Activated naive CD4-positive, alpha-beta T cell treated with anti-CD3 and anti-CD28 coated beads, Interleukin-2, amount 10 ng/mL, durations not matched to agents 7 days and 5 days (primary cell): ENCODE measurements around the gene PODNL1.

ENCODE experiments used
- CTCF ChIA-PET: fragments of 350-600 bp; sonication (Branson Sonifier 250); formaldehyde crosslinking; loops from one replicate; lab custom pipeline; 2021; ENCODE audit warnings: antibody characterized with exemption; lab: Charles Lee
- DNase-seq: peaks from one replicate; pipeline ENCODE4 v3.0.0-alpha.2; 2020
- H3K27ac Mint-ChIP-seq: one replicate; pipeline ENCODE4 v1.8.0; 2021; ENCODE audit warnings: mild to moderate bottlenecking, moderate library complexity, mixed read lengths
- H3K27me3 Mint-ChIP-seq: one replicate; pipeline ENCODE4 v1.8.0; 2021; ENCODE audit warnings: mild to moderate bottlenecking, mixed read lengths
- H3K36me3 Mint-ChIP-seq: one replicate; pipeline ENCODE4 v1.8.0; 2021; ENCODE audit warnings: mixed read lengths
- H3K4me1 Mint-ChIP-seq: one replicate; pipeline ENCODE4 v1.8.0; 2021; ENCODE audit warnings: mixed read lengths
- H3K4me3 Mint-ChIP-seq: one replicate; pipeline ENCODE4 v1.8.0; 2021; ENCODE audit warnings: mild to moderate bottlenecking, moderate library complexity, mixed read lengths
- H3K9me3 Mint-ChIP-seq: one replicate; pipeline ENCODE4 v1.8.0; 2021; ENCODE audit warnings: mixed read lengths

PODNL1 gene

GRCh38 chr19:13966684-13967128 is 28.5 kb upstream of the PODNL1 start:
- Mint-ChIP-seq H3K27me3 (no peaks in the 10 kb centered on the region), H3K27ac (no peak overlapping the region), H3K9me3 (no peaks in the 10 kb centered on the region), H3K4me1 (peaks cover 2% of the 10 kb centered on the region), H3K36me3 (peaks cover 19% of the 10 kb centered on the region), H3K4me3 (no peak overlapping the region)
- CTCF ChIA-PET: no interaction called here
- no peak for DNase-seq

GRCh38 chr19:13965926-13966683 is 27.9 kb upstream of the PODNL1 start:
- peaks cover 24% of the 10 kb centered on the region for H3K36me3 Mint-ChIP-seq
- DNase-seq: no peak
- H3K4me1 Mint-ChIP-seq: peaks cover 2% of the 10 kb centered on the region
- no peak overlapping the region for H3K4me3 Mint-ChIP-seq
- no peaks in the 10 kb centered on the region for H3K27me3 Mint-ChIP-seq
- no peaks in the 10 kb centered on the region for H3K9me3 Mint-ChIP-seq
- H3K27ac Mint-ChIP-seq: no peak overlapping the region
- CTCF ChIA-PET: no interaction called here

- CTCF ChIA-PET: no interaction called here
- Mint-ChIP-seq H3K4me3 (no peak overlapping the region), H3K36me3 (peaks cover 24% of the 10 kb centered on the region), H3K9me3 (no peaks in the 10 kb centered on the region), H3K27ac (no peak overlapping the region), H3K27me3 (no peaks in the 10 kb centered on the region), H3K4me1 (peaks cover 2% of the 10 kb centered on the region)
- no peak for DNase-seq
Measured at GRCh38 chr19:13965377-13965896, 27.2 kb upstream of the PODNL1 start.

GRCh38 chr19:13964776-13965175 is 26.6 kb upstream of the PODNL1 start:
- Mint-ChIP-seq H3K27ac (peak overlapping the region; percentile 37), H3K4me3 (no peak overlapping the region), H3K4me1 (peaks cover 2% of the 10 kb centered on the region), H3K9me3 (no peaks in the 10 kb centered on the region), H3K36me3 (peaks cover 27% of the 10 kb centered on the region), H3K27me3 (no peaks in the 10 kb centered on the region)
- no peak for DNase-seq
- CTCF ChIA-PET: no interaction called here

GRCh38 chr19:13963603-13964105 is 25.4 kb upstream of the PODNL1 start:
- no peaks in the 10 kb centered on the region for H3K9me3 Mint-ChIP-seq
- H3K4me1 Mint-ChIP-seq: peaks cover 2% of the 10 kb centered on the region
- H3K27me3 Mint-ChIP-seq: no peaks in the 10 kb centered on the region
- CTCF ChIA-PET: no interaction called here
- DNase-seq: no peak
- H3K27ac Mint-ChIP-seq: no peak overlapping the region
- no peak overlapping the region for H3K4me3 Mint-ChIP-seq
- peaks cover 23% of the 10 kb centered on the region for H3K36me3 Mint-ChIP-seq

- no peaks in the 10 kb centered on the region for H3K27me3 Mint-ChIP-seq
- CTCF ChIA-PET: no interaction called here
- peaks cover 2% of the 10 kb centered on the region for H3K4me1 Mint-ChIP-seq
- H3K36me3 Mint-ChIP-seq: peaks cover 26% of the 10 kb centered on the region
- no peak overlapping the region for H3K27ac Mint-ChIP-seq
- no peak overlapping the region for H3K4me3 Mint-ChIP-seq
- H3K9me3 Mint-ChIP-seq: no peaks in the 10 kb centered on the region
- DNase-seq: no peak
Measured at GRCh38 chr19:13962699-13963602, 24.7 kb upstream of the PODNL1 start.

GRCh38 chr19:13961826-13962698 is 23.8 kb upstream of the PODNL1 start:
- Mint-ChIP-seq H3K4me3 (no peak overlapping the region), H3K9me3 (no peaks in the 10 kb centered on the region), H3K4me1 (peaks cover 2% of the 10 kb centered on the region), H3K27ac (no peak overlapping the region), H3K36me3 (peaks cover 27% of the 10 kb centered on the region), H3K27me3 (no peaks in the 10 kb centered on the region)
- DNase-seq: no peak
- CTCF ChIA-PET: interaction anchor here (1.6 kb wide), 1 partner anchor 86 kb away, joined by 5 read pairs; no protein-coding TSS in a partner anchor

- H3K4me3 Mint-ChIP-seq: no peak overlapping the region
- peaks cover 2% of the 10 kb centered on the region for H3K4me1 Mint-ChIP-seq
- no peaks in the 10 kb centered on the region for H3K9me3 Mint-ChIP-seq
- CTCF ChIA-PET: interaction anchor here (1.6 kb wide), 1 partner anchor 87 kb away, joined by 5 read pairs; no protein-coding TSS in a partner anchor
- H3K27me3 Mint-ChIP-seq: no peaks in the 10 kb centered on the region
- H3K36me3 Mint-ChIP-seq: peaks cover 32% of the 10 kb centered on the region
- no peak overlapping the region for H3K27ac Mint-ChIP-seq
- DNase-seq: no peak
Measured at GRCh38 chr19:13960863-13961784, 22.9 kb upstream of the PODNL1 start.

- DNase-seq: peak; percentile 43
- CTCF ChIA-PET: interaction anchor here (1.6 kb wide), 1 partner anchor 88 kb away, joined by 5 read pairs; no protein-coding TSS in a partner anchor
- Mint-ChIP-seq H3K4me3 (no peak overlapping the region), H3K9me3 (no peaks in the 10 kb centered on the region), H3K4me1 (peaks cover 2% of the 10 kb centered on the region), H3K36me3 (peaks cover 36% of the 10 kb centered on the region), H3K27ac (no peak overlapping the region), H3K27me3 (no peaks in the 10 kb centered on the region)
Measured at GRCh38 chr19:13959962-13960862, 22.0 kb upstream of the PODNL1 start.

- Mint-ChIP-seq H3K4me1 (peaks cover 3% of the 10 kb centered on the region), H3K27me3 (no peaks in the 10 kb centered on the region), H3K4me3 (no peak overlapping the region), H3K9me3 (no peaks in the 10 kb centered on the region), H3K36me3 (peaks cover 34% of the 10 kb centered on the region), H3K27ac (no peak overlapping the region)
- DNase-seq: no peak
- CTCF ChIA-PET: no interaction called here
Measured at GRCh38 chr19:13959141-13959961, 21.1 kb upstream of the PODNL1 start.

- peaks cover 16% of the 10 kb centered on the region for H3K4me1 Mint-ChIP-seq
- CTCF ChIA-PET: interaction anchor here (0.6 kb wide), 1 partner anchor 29 kb away, joined by 3 read pairs; no protein-coding TSS in a partner anchor
- no peaks in the 10 kb centered on the region for H3K27me3 Mint-ChIP-seq
- no peak overlapping the region for H3K27ac Mint-ChIP-seq
- H3K4me3 Mint-ChIP-seq: no peak overlapping the region
- H3K36me3 Mint-ChIP-seq: peaks cover 35% of the 10 kb centered on the region
- no peaks in the 10 kb centered on the region for H3K9me3 Mint-ChIP-seq
- no peak for DNase-seq
Measured at GRCh38 chr19:13958043-13958442, 19.8 kb upstream of the PODNL1 start.
